OCI-LY7 (cell line): ENCODE data around the gene ACTN2. TPM values are rescaled to one million over a fixed set of nuclear protein-coding genes. Genes with fewer than 3 reads are reported as not detected.

Experiments used
- BruUV-seq: library from RNA; stranded (reverse); fragments of 400-500 nt; replicated peaks from 2 replicates; lab custom pipeline; 2021; lab: Mats Ljungman, UMichigan
- CTCF ChIA-PET: fragments of 300-600 bp; sonication (Branson Sonifier 250); formaldehyde crosslinking; loops from one replicate; lab custom pipeline; 2022; ENCODE audit warnings: antibody characterized with exemption; ENCODE audit not compliant: unreplicated experiment; lab: Charles Lee
- POLR2A ChIA-PET: fragments of 300-600 bp; sonication (Branson Sonifier 250); formaldehyde crosslinking; loops from one replicate; lab custom pipeline; 2022; ENCODE audit warnings: antibody characterized with exemption; lab: Charles Lee
- DNase-seq: peaks from one replicate; pipeline ENCODE4 v3.0.0-alpha.2; 2015; ENCODE audit warnings: low spot score
- H2AFZ ChIP-seq: fragments of 200-600 bp; sonication (generic), shearing (Covaris generic); 2 replicates; pipeline ENCODE4 v1.6.1; 2014; ENCODE audit warnings: mild to moderate bottlenecking, antibody characterized with exemption, low read length, moderate library complexity
- H3K27ac ChIP-seq: fragments of 200-600 bp; sonication (generic); 2 replicates; pipeline ENCODE4 v1.5.1; 2014; ENCODE audit warnings: mixed run types, low read depth, mild to moderate bottlenecking, moderate library complexity, low read length, inconsistent platforms; ENCODE audit not compliant: poor library complexity, severe bottlenecking
- H3K36me3 ChIP-seq: fragments of 200-600 bp; sonication (generic); 2 replicates; pipeline ENCODE4 v1.6.1; 2014; ENCODE audit warnings: mild to moderate bottlenecking, antibody characterized with exemption, low read length, moderate library complexity, mixed read lengths; ENCODE audit not compliant: insufficient read depth
- H3K4me1 ChIP-seq: fragments of 200-600 bp; sonication (generic); 2 replicates; pipeline ENCODE4 v1.5.1; 2014; ENCODE audit warnings: mild to moderate bottlenecking, low read length; ENCODE audit not compliant: insufficient read depth, poor library complexity, severe bottlenecking
- H3K4me2 ChIP-seq: fragments of 200-600 bp; sonication (generic); 2 replicates; pipeline ENCODE4 v1.6.1; 2014; ENCODE audit warnings: mild to moderate bottlenecking, low read length
- H3K4me3 ChIP-seq: fragments of 200-600 bp; sonication (generic); 2 replicates; pipeline ENCODE4 v1.5.1; 2014; ENCODE audit warnings: mild to moderate bottlenecking, low read depth, low read length; ENCODE audit not compliant: poor library complexity, severe bottlenecking
- H3K79me2 ChIP-seq: fragments of 200-600 bp; sonication (generic); 2 replicates; pipeline ENCODE4 v1.6.1; 2016; ENCODE audit warnings: low read depth, mild to moderate bottlenecking, low read length, moderate library complexity, mixed read lengths; ENCODE audit not compliant: insufficient read depth
- H3K9me2 ChIP-seq: fragments of 200-600 bp; sonication (generic); 2 replicates; pipeline ENCODE4 v1.6.1; 2016; ENCODE audit warnings: mild to moderate bottlenecking, low read length, mixed read lengths; ENCODE audit not compliant: insufficient read depth
- H3K9me3 ChIP-seq: fragments of 200-600 bp; sonication (generic); 2 replicates; pipeline ENCODE4 v1.6.1; 2014; ENCODE audit warnings: mild to moderate bottlenecking, mixed run types, low read length, mixed read lengths
- H4K20me1 ChIP-seq: fragments of 200-600 bp; sonication (generic); 2 replicates; pipeline ENCODE4 v1.6.1; 2014; ENCODE audit warnings: mild to moderate bottlenecking, antibody characterized with exemption, low read length, moderate library complexity, mixed read lengths; ENCODE audit not compliant: insufficient read depth
- EZH2phosphoT487 ChIP-seq: fragments of 200-600 bp; sonication (generic); IDR thresholded peaks from 2 replicates; pipeline ENCODE4 v1.6.1; 2018; ENCODE audit warnings: low read depth, borderline replicate concordance, mild to moderate bottlenecking, mixed run types, antibody characterized with exemption, low read length, moderate library complexity, mixed read lengths
- intact Hi-C: fragments of 100-400 bp; cut with micrococcal nuclease; formaldehyde crosslinking; loops from one replicate; pipeline ENCODE4 v1.10.0; 2022; ENCODE audit not compliant: unreplicated experiment
- total RNA-seq, 2 experiments: library from RNA; depleted of rRNA in 1 of 2; stranded (reverse); fragments of >200 nt in 1 of 2; shearing (Covaris generic) in 1 of 2; gene quantifications; 2 replicates each; pipeline ENCODE4 v1.2.3, GENCODE V29; 2014 to 2022
- TF ChIP-seq, protein P1 (sequence below): fragments of 200-600 bp; sonication (generic); conservative IDR thresholded peaks from 2 replicates; pipeline ENCODE4 v1.5.1; 2014; ENCODE audit warnings: mild to moderate bottlenecking, antibody characterized with exemption, low read length, moderate library complexity, mixed read lengths

The ACTN2 gene
- total RNA-seq, 2 experiments from 2014 or later = not detected

DNA sequence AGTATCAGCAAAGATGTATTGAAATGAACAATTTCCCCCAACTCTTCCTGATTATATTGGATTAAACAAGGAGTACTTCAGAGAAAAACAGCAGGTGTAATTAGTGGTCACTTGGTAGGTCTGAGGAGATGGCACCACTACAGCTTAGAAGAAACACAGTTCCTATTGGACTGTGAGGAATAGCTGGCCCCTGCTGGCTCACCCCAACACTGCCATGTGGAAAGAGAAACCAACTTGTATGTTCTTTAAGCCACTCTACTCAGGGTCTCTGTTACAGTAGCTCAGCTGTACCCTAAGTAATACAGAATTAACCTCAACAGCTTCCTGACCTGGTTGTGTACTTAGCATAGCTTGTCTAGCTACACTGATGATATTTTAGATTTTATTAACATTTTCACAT is 82.3 kb downstream of the ACTN2 start:
- H3K79me2 ChIP-seq = no peaks in the 10 kb centered on the region
- BruUV-seq = no TSS peak
- no peak for DNase-seq
- H2AFZ ChIP-seq = no peak overlapping the region
- intact Hi-C loops = no loop called here
- H3K27ac ChIP-seq = no peak overlapping the region
- no peaks in the 10 kb centered on the region for H3K4me1 ChIP-seq
- no peaks in the 10 kb centered on the region for H3K9me3 ChIP-seq
- no peak overlapping the region for H3K4me3 ChIP-seq
- ChIA-PET CTCF (no interaction called here), POLR2A (no interaction called here)
- TF ChIP-seq EZH2phosphoT487 = no peak
- TF ChIP-seq, protein P1, sequence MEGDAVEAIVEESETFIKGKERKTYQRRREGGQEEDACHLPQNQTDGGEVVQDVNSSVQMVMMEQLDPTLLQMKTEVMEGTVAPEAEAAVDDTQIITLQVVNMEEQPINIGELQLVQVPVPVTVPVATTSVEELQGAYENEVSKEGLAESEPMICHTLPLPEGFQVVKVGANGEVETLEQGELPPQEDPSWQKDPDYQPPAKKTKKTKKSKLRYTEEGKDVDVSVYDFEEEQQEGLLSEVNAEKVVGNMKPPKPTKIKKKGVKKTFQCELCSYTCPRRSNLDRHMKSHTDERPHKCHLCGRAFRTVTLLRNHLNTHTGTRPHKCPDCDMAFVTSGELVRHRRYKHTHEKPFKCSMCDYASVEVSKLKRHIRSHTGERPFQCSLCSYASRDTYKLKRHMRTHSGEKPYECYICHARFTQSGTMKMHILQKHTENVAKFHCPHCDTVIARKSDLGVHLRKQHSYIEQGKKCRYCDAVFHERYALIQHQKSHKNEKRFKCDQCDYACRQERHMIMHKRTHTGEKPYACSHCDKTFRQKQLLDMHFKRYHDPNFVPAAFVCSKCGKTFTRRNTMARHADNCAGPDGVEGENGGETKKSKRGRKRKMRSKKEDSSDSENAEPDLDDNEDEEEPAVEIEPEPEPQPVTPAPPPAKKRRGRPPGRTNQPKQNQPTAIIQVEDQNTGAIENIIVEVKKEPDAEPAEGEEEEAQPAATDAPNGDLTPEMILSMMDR = no peak
- H3K9me2 ChIP-seq = no peaks in the 10 kb centered on the region
- H4K20me1 ChIP-seq = no peaks in the 10 kb centered on the region
- H3K4me2 ChIP-seq = no peak overlapping the region
- H3K36me3 ChIP-seq = no peaks in the 10 kb centered on the region

DNA sequence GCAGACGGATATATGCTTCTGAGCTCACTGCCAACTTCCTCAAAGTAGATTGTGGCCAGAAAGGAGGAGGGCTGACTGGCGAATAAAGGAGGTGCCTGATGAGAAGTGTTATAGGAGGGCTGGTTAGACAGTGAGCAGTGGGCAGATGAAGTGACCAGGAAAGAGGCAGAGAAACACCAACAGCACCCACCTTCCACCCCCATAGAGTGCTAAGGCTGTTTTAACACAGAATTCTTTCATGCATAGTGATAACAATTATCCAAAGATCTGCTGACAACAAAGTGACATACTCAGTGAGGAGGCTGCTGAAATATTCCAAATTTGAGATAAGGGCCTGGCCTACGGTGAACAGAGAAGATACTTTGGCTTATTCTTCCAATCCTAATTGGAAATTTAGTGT is 87.6 kb downstream of the ACTN2 start:
- H2AFZ ChIP-seq = no peak overlapping the region
- DNase-seq = no peak
- no peaks in the 10 kb centered on the region for H3K36me3 ChIP-seq
- no peaks in the 10 kb centered on the region for H3K9me3 ChIP-seq
- no peak overlapping the region for H3K4me2 ChIP-seq
- no TSS peak for BruUV-seq
- CTCF ChIA-PET = no interaction called here
- H3K4me1 ChIP-seq = no peaks in the 10 kb centered on the region
- no peaks in the 10 kb centered on the region for H3K9me2 ChIP-seq
- POLR2A ChIA-PET = interaction anchor here (0.6 kb wide), 2 partner anchors 23 to 112 kb away, joined by 3 to 4 read pairs; no protein-coding TSS in a partner anchor
- no peaks in the 10 kb centered on the region for H3K79me2 ChIP-seq
- intact Hi-C loops = no loop called here
- H4K20me1 ChIP-seq = no peaks in the 10 kb centered on the region
- TF ChIP-seq, protein P1 = no peak
- TF ChIP-seq EZH2phosphoT487 = no peak
- no peak overlapping the region for H3K4me3 ChIP-seq
- H3K27ac ChIP-seq = no peak overlapping the region

DNA sequence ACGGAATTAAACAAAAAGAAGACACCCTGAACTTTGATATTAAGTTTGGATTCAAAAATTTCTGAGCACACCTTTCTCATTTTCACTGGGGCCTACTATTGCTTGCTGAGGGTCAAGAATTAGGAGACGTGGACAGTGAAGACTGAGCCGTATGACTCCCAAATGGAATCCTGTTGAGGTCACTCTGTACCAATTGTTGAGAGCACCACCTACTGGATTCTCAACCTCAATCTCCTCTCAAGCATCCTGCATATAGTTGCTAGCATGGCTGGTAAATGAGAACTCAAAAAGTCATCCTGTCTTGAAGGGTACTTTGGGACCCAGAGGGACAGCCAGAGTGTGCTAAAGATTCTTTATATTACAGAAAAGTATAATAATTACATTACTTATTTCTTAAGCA is 88.6 kb downstream of the ACTN2 start:
- no peak overlapping the region for H3K27ac ChIP-seq
- H2AFZ ChIP-seq = no peak overlapping the region
- no peaks in the 10 kb centered on the region for H4K20me1 ChIP-seq
- intact Hi-C loops = no loop called here
- no peak overlapping the region for H3K4me2 ChIP-seq
- no peak overlapping the region for H3K4me3 ChIP-seq
- H3K4me1 ChIP-seq = no peaks in the 10 kb centered on the region
- no peaks in the 10 kb centered on the region for H3K9me2 ChIP-seq
- H3K79me2 ChIP-seq = no peaks in the 10 kb centered on the region
- ChIA-PET CTCF (no interaction called here), POLR2A (no interaction called here)
- DNase-seq = no peak
- BruUV-seq = no TSS peak
- H3K9me3 ChIP-seq = no peaks in the 10 kb centered on the region
- no peaks in the 10 kb centered on the region for H3K36me3 ChIP-seq
- TF ChIP-seq, protein P1 = peak; percentile 54
- no peak for TF ChIP-seq EZH2phosphoT487
